GM12891 (cell line): Measurements from ENCODE around the gene SCN1B.

Source experiments
- PAX5 ChIP-seq: IDR thresholded peaks from 2 replicates; pipeline ENCODE4 v1.6.1; 2011; ENCODE audit warnings: low read length, moderate library complexity, mild to moderate bottlenecking; ENCODE audit not compliant: insufficient read depth, severe bottlenecking
- POLR2A ChIP-seq: IDR thresholded peaks from 2 replicates; pipeline ENCODE4 v1.6.1; 2011; ENCODE audit warnings: low read depth, low read length, control low read depth

GRCh38 chr19:35070471-35070870, 40.2 kb downstream of the SCN1B start:
- TF ChIP-seq POLR2A (no peak), PAX5 (no peak)
